ENCODE measurements around the gene ESR1. TPM values are rescaled to one million over a fixed set of nuclear protein-coding genes. Genes with fewer than 3 reads are reported as not detected.

ESR1 gene
- total RNA-seq, 4 donors from 2014 or later = 0.83 to 1.8 (median 1.3) TPM

- H3K9me3 ChIP-seq = no peaks in the 10 kb centered on the region
- WGBS = 75% methylated on average over 4 of the region's 4 CpGs
- intact Hi-C loops (cut with DNase I) = no loop called here
- no peak overlapping the region for H3K4me3 ChIP-seq
- H3K4me1 ChIP-seq = no peaks in the 10 kb centered on the region
- no peak for TF ChIP-seq POLR2A (IDR thresholded peaks at IDR 0.05; ENCODE audit: low read depth)
- no peak for TF ChIP-seq POLR2AphosphoS5 (IDR thresholded peaks at IDR 0.05)
- TF ChIP-seq, protein P1, sequence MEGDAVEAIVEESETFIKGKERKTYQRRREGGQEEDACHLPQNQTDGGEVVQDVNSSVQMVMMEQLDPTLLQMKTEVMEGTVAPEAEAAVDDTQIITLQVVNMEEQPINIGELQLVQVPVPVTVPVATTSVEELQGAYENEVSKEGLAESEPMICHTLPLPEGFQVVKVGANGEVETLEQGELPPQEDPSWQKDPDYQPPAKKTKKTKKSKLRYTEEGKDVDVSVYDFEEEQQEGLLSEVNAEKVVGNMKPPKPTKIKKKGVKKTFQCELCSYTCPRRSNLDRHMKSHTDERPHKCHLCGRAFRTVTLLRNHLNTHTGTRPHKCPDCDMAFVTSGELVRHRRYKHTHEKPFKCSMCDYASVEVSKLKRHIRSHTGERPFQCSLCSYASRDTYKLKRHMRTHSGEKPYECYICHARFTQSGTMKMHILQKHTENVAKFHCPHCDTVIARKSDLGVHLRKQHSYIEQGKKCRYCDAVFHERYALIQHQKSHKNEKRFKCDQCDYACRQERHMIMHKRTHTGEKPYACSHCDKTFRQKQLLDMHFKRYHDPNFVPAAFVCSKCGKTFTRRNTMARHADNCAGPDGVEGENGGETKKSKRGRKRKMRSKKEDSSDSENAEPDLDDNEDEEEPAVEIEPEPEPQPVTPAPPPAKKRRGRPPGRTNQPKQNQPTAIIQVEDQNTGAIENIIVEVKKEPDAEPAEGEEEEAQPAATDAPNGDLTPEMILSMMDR (IDR thresholded peaks at IDR 0.05) = no peak
- no peak for TF ChIP-seq EP300 (IDR thresholded peaks at IDR 0.05)
- H3K27ac ChIP-seq (replicated peaks in 1 of 4) = no peak overlapping the region
- H3K36me3 ChIP-seq = no peaks in the 10 kb centered on the region
- no peaks in the 10 kb centered on the region for H3K27me3 ChIP-seq
- DNase-seq (ENCODE audit: extremely low spot score) = no peak
Observed at GRCh38 chr6:151835396-151835795, 27.9 kb downstream of the ESR1 start.

DNA sequence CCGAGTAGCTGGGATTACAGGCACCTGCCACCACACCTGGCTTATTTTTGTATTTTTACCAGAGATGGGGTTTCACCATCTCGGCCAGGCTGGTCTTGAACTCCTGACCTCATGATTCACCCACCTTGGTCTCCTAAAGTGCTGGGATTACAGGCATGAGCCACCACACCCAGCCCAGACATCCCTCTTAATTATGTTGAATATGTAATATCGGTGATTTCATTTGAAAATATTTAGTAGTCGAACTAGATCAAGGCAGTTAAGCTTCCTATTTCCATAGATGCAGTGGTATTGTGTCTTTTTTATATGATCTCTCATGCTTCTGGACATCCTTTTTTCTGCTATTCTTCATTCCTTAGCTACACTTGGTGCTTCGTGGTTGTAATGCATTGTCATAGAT is 29.7 kb downstream of the ESR1 start:
- no peak for DNase-seq (ENCODE audit: extremely low spot score)
- WGBS = 82% methylated on average over 5 of the region's 5 CpGs
- H3K27me3 ChIP-seq = no peaks in the 10 kb centered on the region
- no peak overlapping the region for H3K27ac ChIP-seq (replicated peaks in 1 of 4)
- intact Hi-C loops (cut with DNase I) = no loop called here
- H3K4me3 ChIP-seq = no peak overlapping the region
- no peak for TF ChIP-seq POLR2A (IDR thresholded peaks at IDR 0.05; ENCODE audit: low read depth)
- no peak for TF ChIP-seq EP300 (IDR thresholded peaks at IDR 0.05)
- TF ChIP-seq, protein P1 (IDR thresholded peaks at IDR 0.05) = no peak
- TF ChIP-seq POLR2AphosphoS5 (IDR thresholded peaks at IDR 0.05) = no peak
- no peaks in the 10 kb centered on the region for H3K36me3 ChIP-seq
- no peaks in the 10 kb centered on the region for H3K9me3 ChIP-seq
- no peaks in the 10 kb centered on the region for H3K4me1 ChIP-seq

GRCh38 chr6:151842816-151843215 is 35.3 kb downstream of the ESR1 start:
- H3K27ac ChIP-seq (replicated peaks in 1 of 4) = no peak overlapping the region
- H3K27me3 ChIP-seq = no peaks in the 10 kb centered on the region
- no peaks in the 10 kb centered on the region for H3K36me3 ChIP-seq
- intact Hi-C loops (cut with DNase I) = no loop called here
- H3K9me3 ChIP-seq = no peaks in the 10 kb centered on the region
- H3K4me3 ChIP-seq = no peak overlapping the region
- no peak for DNase-seq (ENCODE audit: extremely low spot score)
- TF ChIP-seq POLR2A (IDR thresholded peaks at IDR 0.05; ENCODE audit: low read depth) (no peak), POLR2AphosphoS5 (IDR thresholded peaks at IDR 0.05) (no peak), EP300 (IDR thresholded peaks at IDR 0.05) (no peak)
- TF ChIP-seq, protein P1 (IDR thresholded peaks at IDR 0.05) = no peak
- H3K4me1 ChIP-seq = no peaks in the 10 kb centered on the region
- 95% methylated on average over 2 of the region's 2 CpGs for WGBS

DNA sequence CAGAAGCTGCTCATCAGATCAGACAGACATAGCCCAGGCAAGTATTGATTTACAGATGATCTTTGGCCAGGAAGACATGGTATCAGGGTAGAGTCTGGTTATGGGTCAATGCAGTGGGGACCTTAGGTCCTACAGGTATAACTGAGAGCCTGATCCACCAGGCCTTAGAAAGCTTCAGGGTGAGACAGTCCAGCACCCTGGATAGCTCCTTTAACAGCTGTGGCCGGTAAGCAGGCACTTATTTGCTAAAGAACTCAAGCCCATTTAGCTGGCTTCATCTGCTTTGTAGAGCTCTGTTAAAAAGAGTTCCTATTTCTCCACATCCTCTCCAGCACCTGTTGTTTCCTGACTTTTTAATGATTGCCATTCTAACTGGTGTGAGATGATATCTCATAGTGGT is 39.6 kb downstream of the ESR1 start:
- 0% methylated on average over 1 of the region's 1 CpG for WGBS
- DNase-seq (ENCODE audit: extremely low spot score) = no peak
- H3K36me3 ChIP-seq = no peaks in the 10 kb centered on the region

More for the DNA sequence above, 39.6 kb downstream of the ESR1 start:
- Histone ChIP-seq H3K27ac (replicated peaks in 1 of 4) (no peak overlapping the region), H3K4me1 (no peaks in the 10 kb centered on the region), H3K27me3 (no peaks in the 10 kb centered on the region), H3K9me3 (no peaks in the 10 kb centered on the region), H3K4me3 (no peak overlapping the region)
- intact Hi-C loops (cut with DNase I) = no loop called here
- TF ChIP-seq, protein P1 (IDR thresholded peaks at IDR 0.05) = no peak
- TF ChIP-seq EP300 (IDR thresholded peaks at IDR 0.05) (no peak), POLR2AphosphoS5 (IDR thresholded peaks at IDR 0.05) (no peak), POLR2A (IDR thresholded peaks at IDR 0.05; ENCODE audit: low read depth) (no peak)

Data from esophagus muscularis mucosa (tissue), 4 donors.